ENCODE results near the gene PSMD13. TPM values are rescaled to one million over a fixed set of nuclear protein-coding genes. Genes with fewer than 3 reads are reported as not detected.

Gene PSMD13
- polyA plus RNA-seq, 1 donor (not counting 4 experiments of a cell fraction or from before 2014, with no cell fraction given): 184 TPM

- no peak overlapping the region for H3K27ac ChIP-seq (ENCODE audit: control insufficient read depth, insufficient read depth, low read length)
- H3K9ac ChIP-seq (ENCODE audit: control insufficient read depth, extremely low read depth, insufficient read depth, low read length): no peak overlapping the region
- no peak overlapping the region for H2AFZ ChIP-seq (ENCODE audit: control insufficient read depth, low read length)
- H3K4me2 ChIP-seq (ENCODE audit: control insufficient read depth, extremely low read depth, insufficient read depth, low read depth, low read length): peak overlapping the region; percentile 32
- H3K9me3 ChIP-seq (ENCODE audit: control insufficient read depth, low read depth, low read length): no peaks in the 10 kb centered on the region
- H3K79me2 ChIP-seq (ENCODE audit: control insufficient read depth, insufficient read depth, low read length): no peaks in the 10 kb centered on the region
- peak overlapping the region in 1 of 3 experiments; percentile 6 for H3K4me3 ChIP-seq (ENCODE audit: control insufficient read depth in 2 of 3, extremely low read depth in 1 of 3, insufficient read depth in 2 of 3, low read depth in 1 of 3, low read length in 3 of 3)
- TF ChIP-seq CTCF (optimal IDR thresholded peaks at IDR 0.05 in 1 of 3, IDR thresholded peaks at IDR 0.05 in 1 of 3, conservative IDR thresholded peaks at IDR 0.05 in 1 of 3; ENCODE audit: extremely low read depth in 1 of 3, insufficient read depth in 2 of 3, low read length in 3 of 3) (no peak), EZH2 (IDR thresholded peaks at IDR 0.05; ENCODE audit: low read length) (peak; percentile 66)
- H3K9me1 ChIP-seq (ENCODE audit: control insufficient read depth, extremely low read depth, insufficient read depth, low read length): no peaks in the 10 kb centered on the region
- H3K4me1 ChIP-seq (ENCODE audit: control insufficient read depth, extremely low read depth, insufficient read depth, low read length): no peaks in the 10 kb centered on the region
- no peak for FAIRE-seq
- H4K20me1 ChIP-seq (ENCODE audit: control insufficient read depth, extremely low read depth, insufficient read depth, low read length): no peaks in the 10 kb centered on the region
- DNase-seq (ENCODE audit: low read depth, low spot score): no peak
- H3K27me3 ChIP-seq (ENCODE audit: control insufficient read depth, extremely low read depth, insufficient read depth, low read length): peaks cover 56% of the 10 kb centered on the region
- dilution Hi-C loops (cut with MboI; ENCODE audit: extremely low pct_ligation_motif_present, low sequenced_read_pairs): no loop called here
- no peaks in the 10 kb centered on the region for H3K36me3 ChIP-seq (ENCODE audit: control insufficient read depth in 2 of 2, extremely low read depth in 1 of 2, insufficient read depth in 2 of 2, low read length in 2 of 2)
These were observed 43.4 kb downstream of the PSMD13 start for GRCh38 chr11:279966-280705.

- no peak overlapping the region for H3K27ac ChIP-seq (ENCODE audit: control insufficient read depth, insufficient read depth, low read length)
- no peak overlapping the region for H3K4me2 ChIP-seq (ENCODE audit: control insufficient read depth, extremely low read depth, insufficient read depth, low read depth, low read length)
- H3K4me1 ChIP-seq (ENCODE audit: control insufficient read depth, extremely low read depth, insufficient read depth, low read length): no peaks in the 10 kb centered on the region
- no peak overlapping the region for H3K9ac ChIP-seq (ENCODE audit: control insufficient read depth, extremely low read depth, insufficient read depth, low read length)
- H3K4me3 ChIP-seq (ENCODE audit: control insufficient read depth in 2 of 3, extremely low read depth in 1 of 3, insufficient read depth in 2 of 3, low read depth in 1 of 3, low read length in 3 of 3): no peak overlapping the region
- H3K9me1 ChIP-seq (ENCODE audit: control insufficient read depth, extremely low read depth, insufficient read depth, low read length): no peaks in the 10 kb centered on the region
- H3K36me3 ChIP-seq (ENCODE audit: control insufficient read depth in 2 of 2, extremely low read depth in 1 of 2, insufficient read depth in 2 of 2, low read length in 2 of 2): no peaks in the 10 kb centered on the region
- no peaks in the 10 kb centered on the region for H4K20me1 ChIP-seq (ENCODE audit: control insufficient read depth, extremely low read depth, insufficient read depth, low read length)
- no peaks in the 10 kb centered on the region for H3K9me3 ChIP-seq (ENCODE audit: control insufficient read depth, low read depth, low read length)
- H2AFZ ChIP-seq (ENCODE audit: control insufficient read depth, low read length): no peak overlapping the region
- peaks cover 61% of the 10 kb centered on the region for H3K27me3 ChIP-seq (ENCODE audit: control insufficient read depth, extremely low read depth, insufficient read depth, low read length)
- TF ChIP-seq CTCF (optimal IDR thresholded peaks at IDR 0.05 in 1 of 3, IDR thresholded peaks at IDR 0.05 in 1 of 3, conservative IDR thresholded peaks at IDR 0.05 in 1 of 3; ENCODE audit: extremely low read depth in 1 of 3, insufficient read depth in 2 of 3, low read length in 3 of 3) (no peak), EZH2 (IDR thresholded peaks at IDR 0.05; ENCODE audit: low read length) (no peak)
- FAIRE-seq (no peak), DNase-seq (ENCODE audit: low read depth, low spot score) (no peak)
- no peaks in the 10 kb centered on the region for H3K79me2 ChIP-seq (ENCODE audit: control insufficient read depth, insufficient read depth, low read length)
- dilution Hi-C loops (cut with MboI; ENCODE audit: extremely low pct_ligation_motif_present, low sequenced_read_pairs): no loop called here
These were observed 44.1 kb downstream of the PSMD13 start for GRCh38 chr11:280706-281485.

Measured in keratinocyte (primary cell).